ENCODE results near the gene CHMP1B. TPM values are rescaled to one million over a fixed set of nuclear protein-coding genes. Genes with fewer than 3 reads are reported as not detected.

Gene CHMP1B
- total RNA-seq, 1 donor, result 63.7 TPM

DNA sequence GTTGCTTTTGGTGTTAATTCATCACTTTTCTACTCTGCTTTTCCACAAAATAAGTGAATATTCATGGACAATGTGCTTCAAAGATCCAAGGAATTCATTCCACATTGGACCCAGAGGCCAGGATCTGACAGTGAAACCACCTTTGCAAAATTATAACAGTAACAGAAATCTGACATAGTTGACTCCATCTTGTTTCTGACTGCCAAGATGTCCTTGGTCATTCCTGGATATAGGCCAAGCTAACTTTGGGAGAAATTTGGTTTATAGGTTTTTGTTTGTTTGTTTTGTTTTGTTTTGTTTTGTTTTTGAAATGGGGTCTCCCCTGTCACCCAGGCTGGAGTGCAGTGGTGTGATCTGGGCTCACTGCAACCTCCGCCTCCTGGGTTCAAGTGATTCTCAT is 46.6 kb downstream of the CHMP1B start:
- no peaks in the 10 kb centered on the region for H3K79me2 ChIP-seq (ENCODE audit: insufficient read depth, low read length)
- no peak overlapping the region for H3K4me2 ChIP-seq (ENCODE audit: insufficient read depth, low read length)

DNA sequence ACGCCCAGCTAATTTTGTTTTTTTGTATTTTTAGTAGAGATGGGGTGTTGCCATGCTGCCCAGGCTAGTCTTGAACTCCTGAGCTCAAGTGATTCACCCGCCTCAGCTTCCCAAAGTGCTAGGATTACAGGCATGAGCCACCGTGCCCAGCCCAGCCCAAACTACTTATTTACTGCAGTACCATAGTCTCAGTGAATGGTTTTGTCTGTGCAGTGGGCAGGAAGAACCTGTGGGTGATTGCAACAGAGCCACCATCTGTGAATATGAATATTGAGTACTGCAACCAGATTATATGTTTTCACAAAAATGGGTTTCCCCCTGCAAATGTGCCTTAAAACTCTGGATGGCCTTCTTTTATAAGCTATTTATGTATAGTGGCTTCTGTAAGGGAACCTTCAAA is 47.9 kb downstream of the CHMP1B start:
- no peaks in the 10 kb centered on the region for H3K27me3 ChIP-seq (ENCODE audit: insufficient read depth, low read length)
- H4K20me1 ChIP-seq (ENCODE audit: insufficient read depth, low read length), result no peaks in the 10 kb centered on the region
- no peak overlapping the region for H2AFZ ChIP-seq (ENCODE audit: low read length)
- TF ChIP-seq, protein P1, sequence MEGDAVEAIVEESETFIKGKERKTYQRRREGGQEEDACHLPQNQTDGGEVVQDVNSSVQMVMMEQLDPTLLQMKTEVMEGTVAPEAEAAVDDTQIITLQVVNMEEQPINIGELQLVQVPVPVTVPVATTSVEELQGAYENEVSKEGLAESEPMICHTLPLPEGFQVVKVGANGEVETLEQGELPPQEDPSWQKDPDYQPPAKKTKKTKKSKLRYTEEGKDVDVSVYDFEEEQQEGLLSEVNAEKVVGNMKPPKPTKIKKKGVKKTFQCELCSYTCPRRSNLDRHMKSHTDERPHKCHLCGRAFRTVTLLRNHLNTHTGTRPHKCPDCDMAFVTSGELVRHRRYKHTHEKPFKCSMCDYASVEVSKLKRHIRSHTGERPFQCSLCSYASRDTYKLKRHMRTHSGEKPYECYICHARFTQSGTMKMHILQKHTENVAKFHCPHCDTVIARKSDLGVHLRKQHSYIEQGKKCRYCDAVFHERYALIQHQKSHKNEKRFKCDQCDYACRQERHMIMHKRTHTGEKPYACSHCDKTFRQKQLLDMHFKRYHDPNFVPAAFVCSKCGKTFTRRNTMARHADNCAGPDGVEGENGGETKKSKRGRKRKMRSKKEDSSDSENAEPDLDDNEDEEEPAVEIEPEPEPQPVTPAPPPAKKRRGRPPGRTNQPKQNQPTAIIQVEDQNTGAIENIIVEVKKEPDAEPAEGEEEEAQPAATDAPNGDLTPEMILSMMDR (IDR thresholded peaks at IDR 0.05; ENCODE audit: extremely low read depth, low read depth, low read length), result no peak
- H3K36me3 ChIP-seq (ENCODE audit: insufficient read depth, low read length), result peaks cover 10% of the 10 kb centered on the region
- no peak overlapping the region for H3K4me2 ChIP-seq (ENCODE audit: insufficient read depth, low read length)
- H3K79me2 ChIP-seq (ENCODE audit: insufficient read depth, low read length), result no peaks in the 10 kb centered on the region
- H3K4me1 ChIP-seq (ENCODE audit: insufficient read depth, low read length), result no peaks in the 10 kb centered on the region
- H3K4me3 ChIP-seq (ENCODE audit: insufficient read depth, low read length), result no peak overlapping the region
- DNase-seq (ENCODE audit: insufficient read length, low spot score, missing footprints), result no peak
- H3K27ac ChIP-seq (ENCODE audit: low read depth, low read length), result no peak overlapping the region
- H3K9me3 ChIP-seq (ENCODE audit: low read depth, low read length), result no peaks in the 10 kb centered on the region

More for the DNA sequence above, 46.6 kb downstream of the CHMP1B start:
- DNase-seq (ENCODE audit: insufficient read length, low spot score, missing footprints), result no peak
- TF ChIP-seq, protein P1 (IDR thresholded peaks at IDR 0.05; ENCODE audit: extremely low read depth, low read depth, low read length), result no peak
- Histone ChIP-seq H4K20me1 (ENCODE audit: insufficient read depth, low read length) (no peaks in the 10 kb centered on the region), H3K4me1 (ENCODE audit: insufficient read depth, low read length) (no peaks in the 10 kb centered on the region), H3K27ac (ENCODE audit: low read depth, low read length) (no peak overlapping the region), H3K27me3 (ENCODE audit: insufficient read depth, low read length) (no peaks in the 10 kb centered on the region), H2AFZ (ENCODE audit: low read length) (no peak overlapping the region), H3K4me3 (ENCODE audit: insufficient read depth, low read length) (no peak overlapping the region), H3K9me3 (ENCODE audit: low read depth, low read length) (no peaks in the 10 kb centered on the region), H3K36me3 (ENCODE audit: insufficient read depth, low read length) (peaks cover 20% of the 10 kb centered on the region)

DNA sequence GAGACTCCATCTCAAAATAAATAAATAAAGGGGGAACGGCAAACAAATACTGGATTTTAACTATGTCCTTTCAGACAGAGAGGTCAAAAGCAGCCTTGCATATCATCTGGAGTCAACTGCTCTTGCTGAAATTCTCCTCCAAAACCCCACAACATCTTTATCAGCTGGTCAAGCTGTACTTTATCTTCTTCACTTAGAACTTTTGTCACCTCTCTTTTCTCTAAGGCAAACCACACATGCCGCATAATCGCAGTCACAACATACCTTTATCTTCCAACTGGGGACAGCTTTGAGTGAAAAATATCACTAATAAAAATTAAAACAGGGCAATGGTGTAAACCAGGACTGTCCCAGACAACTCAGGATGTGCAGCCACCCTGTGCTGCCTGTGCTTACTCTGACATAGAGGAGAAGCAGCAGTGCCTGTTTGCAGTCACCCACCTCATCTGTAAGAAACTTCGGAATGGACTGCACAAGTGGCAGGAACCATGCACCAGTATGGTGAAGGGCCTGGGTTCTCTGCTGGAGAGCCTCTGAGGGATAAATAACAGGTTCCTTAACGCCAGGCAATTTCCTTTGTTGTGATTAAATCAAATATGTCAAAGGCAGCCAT is 50.7 kb downstream of the CHMP1B start:
- Histone ChIP-seq H4K20me1 (ENCODE audit: insufficient read depth, low read length) (no peaks in the 10 kb centered on the region), H3K36me3 (ENCODE audit: insufficient read depth, low read length) (no peaks in the 10 kb centered on the region), H3K4me1 (ENCODE audit: insufficient read depth, low read length) (no peaks in the 10 kb centered on the region), H3K9me3 (ENCODE audit: low read depth, low read length) (no peaks in the 10 kb centered on the region), H3K27ac (ENCODE audit: low read depth, low read length) (no peak overlapping the region), H2AFZ (ENCODE audit: low read length) (no peak overlapping the region), H3K4me2 (ENCODE audit: insufficient read depth, low read length) (no peak overlapping the region), H3K27me3 (ENCODE audit: insufficient read depth, low read length) (no peaks in the 10 kb centered on the region), H3K4me3 (ENCODE audit: insufficient read depth, low read length) (no peak overlapping the region), H3K79me2 (ENCODE audit: insufficient read depth, low read length) (peaks cover 4% of the 10 kb centered on the region)
- DNase-seq (ENCODE audit: insufficient read length, low spot score, missing footprints), result no peak
- TF ChIP-seq, protein P1 (IDR thresholded peaks at IDR 0.05; ENCODE audit: extremely low read depth, low read depth, low read length), result no peak

DNA sequence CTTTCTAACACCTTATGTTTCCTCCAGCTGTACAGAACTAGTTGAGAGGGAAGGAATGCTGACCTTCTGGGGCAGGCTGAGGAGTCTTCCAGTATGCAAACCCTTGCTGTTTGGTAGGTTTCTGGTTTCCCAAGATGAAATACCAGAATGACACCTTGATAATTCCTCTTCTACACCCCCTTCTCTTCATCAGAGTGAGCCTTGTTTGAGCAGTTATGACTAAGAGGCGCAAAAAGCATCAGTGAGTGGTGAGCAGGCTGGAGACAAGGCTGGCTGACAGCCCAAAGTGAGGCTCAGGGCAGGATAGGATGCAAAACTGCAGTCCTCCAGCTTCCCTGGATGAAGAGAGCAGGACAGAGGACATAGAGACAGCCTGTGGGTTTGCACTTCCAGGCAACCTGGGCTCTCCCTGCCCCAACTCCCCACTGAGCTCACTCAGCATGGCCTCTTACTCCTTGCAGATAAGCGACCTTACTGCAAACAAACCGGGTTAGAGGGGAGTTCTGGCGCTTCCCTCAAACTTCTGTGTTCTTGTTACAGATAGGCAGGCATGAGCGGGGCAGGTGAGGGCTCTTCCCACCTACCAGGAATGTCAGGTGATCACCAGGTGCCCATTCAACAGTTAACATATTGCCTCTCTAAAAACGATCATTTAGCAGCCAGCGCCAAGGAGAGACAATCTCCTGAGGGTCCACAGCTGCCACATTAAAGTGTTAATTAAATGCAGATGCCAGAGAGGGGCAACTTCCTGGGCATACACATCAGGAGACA is 51.5 kb downstream of the CHMP1B start:
- H3K79me2 ChIP-seq (ENCODE audit: insufficient read depth, low read length), result peaks cover 11% of the 10 kb centered on the region
- no peak overlapping the region for H3K4me3 ChIP-seq (ENCODE audit: insufficient read depth, low read length)
- H2AFZ ChIP-seq (ENCODE audit: low read length), result no peak overlapping the region
- no peaks in the 10 kb centered on the region for H3K36me3 ChIP-seq (ENCODE audit: insufficient read depth, low read length)
- TF ChIP-seq, protein P1 (IDR thresholded peaks at IDR 0.05; ENCODE audit: extremely low read depth, low read depth, low read length), result no peak
- no peak overlapping the region for H3K27ac ChIP-seq (ENCODE audit: low read depth, low read length)
- H3K27me3 ChIP-seq (ENCODE audit: insufficient read depth, low read length), result no peaks in the 10 kb centered on the region
- no peak for DNase-seq (ENCODE audit: insufficient read length, low spot score, missing footprints)
- no peak overlapping the region for H3K4me2 ChIP-seq (ENCODE audit: insufficient read depth, low read length)
- H3K9me3 ChIP-seq (ENCODE audit: low read depth, low read length), result no peaks in the 10 kb centered on the region
- H3K4me1 ChIP-seq (ENCODE audit: insufficient read depth, low read length), result peaks cover 7% of the 10 kb centered on the region
- no peaks in the 10 kb centered on the region for H4K20me1 ChIP-seq (ENCODE audit: insufficient read depth, low read length)
